GM18867 (cell line): ENCODE results near the gene PTPRD.
"Not testable (repeated sequence)": the region's sequence is repeated elsewhere in the genome, so short reads cannot be mapped to it uniquely, and the experiment has no call there.

Experiments
- ATAC-seq: cut with Tn5 transposase; IDR thresholded peaks from one replicate; pipeline ENCODE4 v1.9.1; 2021; ENCODE audit warnings: mild to moderate bottlenecking, moderate library complexity; ENCODE audit not compliant: unreplicated experiment

Gene PTPRD

DNA sequence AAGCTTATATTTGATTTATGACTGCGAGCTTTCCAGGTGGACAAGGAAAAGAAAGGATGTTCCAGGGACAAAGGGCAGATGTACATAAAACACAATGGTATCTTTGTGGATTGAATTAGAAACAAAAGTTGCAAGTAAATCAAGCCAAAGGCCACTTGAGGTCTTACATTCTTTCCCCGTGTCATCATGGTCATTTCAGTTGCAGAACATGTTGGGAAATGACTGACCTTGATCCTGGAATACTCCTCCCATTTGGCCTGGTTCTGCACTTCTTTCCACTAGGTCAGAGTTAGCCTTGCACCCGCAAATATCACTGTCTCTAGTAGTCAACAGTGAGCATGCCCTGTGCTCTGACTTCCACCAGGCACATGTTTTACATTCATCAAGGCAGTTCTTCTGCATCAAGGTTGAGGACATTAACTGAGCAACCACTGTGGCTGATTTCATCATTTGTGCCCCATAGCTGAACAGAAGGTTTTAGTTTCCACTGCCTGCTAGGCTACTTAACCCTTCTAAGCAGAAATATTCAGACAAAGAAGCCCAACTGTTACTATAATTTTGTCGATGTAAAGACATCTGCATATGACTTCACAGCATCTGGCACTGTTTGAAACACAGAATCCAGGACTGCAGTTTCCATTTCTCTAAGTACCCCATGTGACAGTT is 1651.5 kb downstream of the PTPRD start:
- ATAC-seq: no peak

- no peak for ATAC-seq
Measured at GRCh38 chr9:8960254-8960653, 1652.5 kb downstream of the PTPRD start.

- ATAC-seq: no peak
Measured at GRCh38 chr9:8958358-8958757, 1654.4 kb downstream of the PTPRD start.

DNA sequence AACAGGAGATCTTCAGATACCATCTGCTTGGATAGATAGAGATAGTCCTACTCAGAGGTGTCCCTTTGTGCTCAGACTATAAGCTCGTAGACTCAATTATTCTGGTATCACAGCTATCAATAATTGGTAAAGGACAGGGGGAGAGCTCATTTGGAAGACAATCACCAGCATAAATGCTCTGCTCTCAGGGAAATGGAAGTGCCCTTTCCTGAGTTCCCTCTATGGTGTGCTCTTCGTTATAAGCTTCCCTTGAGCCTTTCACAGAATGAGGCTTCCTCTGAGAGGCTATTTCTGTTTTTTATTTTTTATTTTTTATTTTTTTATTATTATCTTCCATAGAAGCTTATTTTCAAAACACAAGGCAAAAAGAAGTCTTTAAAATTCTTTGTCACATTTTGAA is 1657.5 kb downstream of the PTPRD start:
- ATAC-seq: no peak

DNA sequence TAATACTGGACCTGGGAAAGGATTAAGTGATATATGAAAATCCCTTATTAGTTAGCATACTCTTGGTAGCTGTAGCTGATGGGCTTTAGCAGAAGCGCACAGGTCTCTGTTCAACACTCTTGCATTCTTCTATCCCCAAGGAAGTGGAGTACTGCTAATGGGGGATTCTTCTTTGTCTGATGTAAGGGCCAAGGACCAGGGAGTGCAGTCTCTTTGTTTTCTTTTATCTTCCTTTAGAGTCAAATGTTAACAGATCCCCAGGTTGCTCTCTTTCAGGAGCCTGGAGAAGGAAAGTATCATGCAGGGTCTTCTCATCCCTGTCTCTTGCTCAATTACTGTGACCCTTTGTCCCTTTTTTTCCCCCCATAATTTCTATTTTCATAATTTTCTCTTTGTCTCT is 1666.3 kb downstream of the PTPRD start:
- no peak for ATAC-seq

DNA sequence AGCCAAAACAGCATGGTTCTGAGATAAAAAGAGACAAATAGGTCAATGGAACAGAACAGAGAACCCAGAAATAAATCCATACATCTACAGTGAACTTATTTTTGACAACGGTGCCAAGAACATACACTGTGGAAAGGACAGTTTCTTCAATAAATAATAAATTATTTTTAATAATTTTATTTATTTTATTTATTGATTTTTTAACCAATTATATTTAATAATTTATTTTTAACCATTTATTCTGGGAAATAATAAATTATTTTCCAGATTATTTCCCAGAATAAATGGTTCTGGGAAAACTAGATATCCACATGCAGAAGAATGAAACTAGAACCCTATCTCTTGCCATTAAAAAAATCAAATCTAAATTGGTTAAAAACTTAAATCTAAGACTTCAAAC is 1669.4 kb downstream of the PTPRD start:
- ATAC-seq: no peak

DNA sequence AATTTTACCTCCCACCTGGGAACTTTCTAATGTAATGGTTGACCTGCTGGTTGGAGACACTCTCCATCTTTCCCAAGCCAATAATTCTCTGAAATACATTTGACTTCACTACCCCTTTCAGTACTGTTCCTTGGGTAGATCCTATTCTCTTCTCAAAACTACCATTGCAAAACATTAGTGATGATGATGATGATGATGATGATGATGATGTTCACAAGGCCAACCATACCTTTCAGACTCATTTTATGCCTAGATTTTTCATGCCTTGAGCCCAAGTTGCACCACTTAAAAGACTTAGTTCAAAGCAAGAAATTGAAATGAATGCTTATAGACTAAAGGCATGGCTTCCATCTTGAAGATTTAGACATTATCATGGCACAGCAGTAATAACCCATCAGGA is 1672.2 kb downstream of the PTPRD start:
- ATAC-seq: no peak

- ATAC-seq: no peak
Measured at GRCh38 chr9:8926461-8926860, 1686.3 kb downstream of the PTPRD start.

DNA sequence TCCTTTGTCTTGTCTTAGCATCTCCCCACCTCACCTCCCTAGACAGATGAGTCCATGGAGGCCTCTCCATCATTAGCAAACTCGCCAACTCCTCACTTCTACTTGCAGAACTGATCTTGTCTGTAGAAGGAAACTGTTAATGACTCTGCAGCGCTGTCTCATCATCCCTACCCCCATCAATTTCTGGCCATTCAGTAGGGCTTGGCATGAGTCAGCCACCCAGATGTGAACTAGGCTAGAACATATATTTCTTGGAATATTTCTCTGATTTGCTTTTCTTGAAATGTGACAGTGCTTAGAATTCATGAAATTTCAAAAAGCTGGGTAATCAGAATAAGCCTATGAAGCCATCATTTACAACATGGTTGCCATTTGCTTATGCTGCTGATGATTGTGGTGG is 1688.2 kb downstream of the PTPRD start:
- no peak for ATAC-seq

GRCh38 chr9:8920478-8921183 is 1692.2 kb downstream of the PTPRD start:
- ATAC-seq: not testable (repeated sequence)

DNA sequence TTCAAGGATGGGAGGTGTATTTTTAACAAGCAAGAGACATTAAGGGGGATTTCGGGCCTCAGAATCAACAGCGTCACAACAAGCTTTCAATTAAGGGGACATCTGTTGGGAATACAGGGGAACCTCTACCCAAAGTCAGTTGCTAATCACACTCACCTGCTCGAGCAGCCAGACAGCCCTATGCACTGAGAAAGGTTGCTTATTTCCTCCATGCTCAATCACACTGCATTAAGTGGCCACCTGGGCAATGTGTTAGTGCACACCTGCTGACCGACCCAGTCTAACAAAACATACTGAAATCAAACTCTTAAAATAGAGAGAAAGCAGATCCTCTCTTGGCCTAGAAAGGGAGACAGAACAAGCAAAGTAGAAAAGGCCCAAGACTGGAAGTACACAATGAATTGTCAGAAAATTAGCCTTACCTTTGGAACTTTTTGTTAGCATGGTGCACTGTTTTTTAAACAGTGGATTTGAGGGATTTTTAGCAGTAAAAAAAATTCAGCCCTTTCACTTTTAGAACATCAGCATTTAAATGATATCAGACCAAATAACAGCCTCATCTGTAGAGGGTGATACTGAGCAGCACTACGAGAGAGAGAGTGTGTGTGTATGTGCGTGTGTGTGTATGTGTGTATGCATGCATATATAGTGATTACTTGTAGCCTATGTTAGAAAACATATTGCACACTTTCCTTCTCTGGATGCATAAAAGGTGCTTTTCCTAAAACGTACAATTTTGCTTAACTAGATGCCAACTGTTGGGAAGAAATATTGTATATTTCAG is 1694.7 kb downstream of the PTPRD start:
- ATAC-seq: no peak

GRCh38 chr9:8916771-8917170 is 1696.0 kb downstream of the PTPRD start:
- ATAC-seq: no peak

- ATAC-seq: no peak
Measured at GRCh38 chr9:8907868-8908267, 1704.9 kb downstream of the PTPRD start.

GRCh38 chr9:8905731-8906130 is 1707.1 kb downstream of the PTPRD start:
- ATAC-seq: no peak

DNA sequence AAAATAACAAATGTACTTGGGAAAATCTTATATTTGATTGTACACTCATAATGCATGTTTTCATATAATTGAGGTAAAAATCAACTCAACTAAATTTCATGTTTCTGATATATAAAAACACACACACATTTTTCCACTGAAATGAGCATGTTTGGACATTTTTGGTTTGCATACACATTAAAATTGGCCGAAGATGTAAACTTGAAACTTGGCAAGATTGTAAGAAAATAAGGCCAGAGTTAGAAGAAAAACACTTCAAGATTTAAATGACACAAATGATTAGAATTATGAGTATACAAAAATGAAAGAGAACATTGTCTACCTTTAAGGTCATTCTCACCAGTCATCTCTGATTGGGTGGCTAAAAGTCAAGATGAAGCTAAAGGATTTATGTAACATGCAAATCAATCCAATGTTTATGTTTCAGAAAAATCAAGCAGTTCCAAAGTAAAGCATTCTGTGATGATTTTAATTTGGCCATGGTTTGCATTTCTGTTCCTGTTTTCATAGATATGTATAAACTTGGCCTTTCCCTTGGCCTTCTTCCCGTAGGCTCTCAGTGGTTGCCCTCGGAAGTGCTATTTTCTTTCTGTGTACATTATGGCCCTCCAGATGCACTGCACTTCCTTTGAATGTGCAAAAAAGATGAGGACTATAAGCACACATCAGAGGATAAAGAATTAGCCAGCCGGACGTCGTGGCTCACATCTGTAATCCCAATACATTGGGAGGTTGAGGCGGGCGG is 1707.9 kb downstream of the PTPRD start:
- ATAC-seq: no peak

GRCh38 chr9:8903077-8903476 is 1709.7 kb downstream of the PTPRD start:
- ATAC-seq: no peak

DNA sequence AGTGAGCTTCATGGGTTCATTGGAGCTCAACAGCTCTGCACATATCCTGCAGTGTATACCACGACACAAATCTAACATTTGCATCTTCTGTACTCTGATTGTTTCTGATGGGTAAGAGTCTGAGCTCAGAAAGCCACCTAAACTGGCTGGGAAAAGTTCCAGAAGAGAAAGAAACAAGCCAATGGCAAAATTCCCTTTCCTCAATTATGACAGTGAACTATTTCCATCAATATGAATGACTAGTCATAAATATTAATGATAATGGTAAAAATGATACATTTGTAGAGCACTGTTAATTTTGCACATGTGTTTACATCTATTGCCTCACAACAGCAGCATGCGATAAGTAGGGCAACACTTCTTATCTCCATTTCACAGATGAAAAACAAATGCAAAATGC is 1711.7 kb downstream of the PTPRD start:
- no peak for ATAC-seq

GRCh38 chr9:8899511-8899910 is 1713.3 kb downstream of the PTPRD start:
- ATAC-seq: no peak

DNA sequence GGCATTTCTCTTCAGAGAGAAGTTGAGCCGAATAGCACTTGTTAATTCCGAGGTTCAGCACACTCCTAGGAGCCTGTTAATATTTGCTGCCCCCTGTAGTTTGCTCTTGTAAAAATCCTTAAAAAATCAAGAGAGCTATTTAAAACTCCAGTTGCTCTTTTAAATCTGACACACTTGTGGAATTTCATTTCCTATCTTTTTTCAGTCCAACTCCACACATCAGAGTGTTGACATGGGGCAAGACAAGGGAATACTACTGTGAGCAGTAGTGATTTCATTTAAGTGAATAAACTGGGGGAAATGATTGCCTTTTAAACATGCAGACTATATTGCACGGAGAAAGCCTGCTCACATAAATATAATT is 1717.0 kb downstream of the PTPRD start:
- no peak for ATAC-seq

DNA sequence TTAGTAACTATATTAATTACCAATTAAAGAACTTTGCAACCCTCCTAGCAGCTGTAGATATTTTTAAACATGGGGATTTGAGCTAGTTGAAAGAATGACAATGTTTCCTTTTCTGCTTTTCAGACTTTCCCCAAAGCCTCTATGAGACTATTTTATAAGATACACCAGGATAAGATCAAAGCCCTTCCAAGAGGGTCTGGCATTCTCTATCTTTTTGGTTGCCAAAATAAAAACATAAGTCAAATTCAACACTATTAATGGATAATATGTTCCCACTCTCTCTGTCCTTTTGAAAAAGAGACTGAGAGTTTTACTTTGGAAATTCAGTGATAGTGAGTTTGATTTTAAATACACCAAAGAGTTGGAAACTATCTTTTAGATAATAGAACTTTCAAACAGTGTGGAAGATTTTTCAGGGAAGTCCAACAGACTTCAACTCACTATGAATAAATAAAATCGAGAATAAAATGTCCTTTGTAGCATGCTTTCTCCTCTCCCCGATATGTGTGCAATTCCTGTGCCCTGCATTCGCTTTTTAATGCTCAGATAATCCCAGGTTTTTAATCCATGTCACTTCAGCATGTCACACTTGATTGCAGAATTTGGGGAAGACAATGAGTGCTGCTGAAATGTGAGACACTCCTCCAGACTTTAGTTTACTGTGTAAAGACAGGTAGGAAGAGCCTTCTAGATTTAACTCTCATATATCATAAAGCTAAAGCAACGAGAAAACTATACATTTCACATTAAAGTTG is 1717.5 kb downstream of the PTPRD start:
- ATAC-seq: no peak

DNA sequence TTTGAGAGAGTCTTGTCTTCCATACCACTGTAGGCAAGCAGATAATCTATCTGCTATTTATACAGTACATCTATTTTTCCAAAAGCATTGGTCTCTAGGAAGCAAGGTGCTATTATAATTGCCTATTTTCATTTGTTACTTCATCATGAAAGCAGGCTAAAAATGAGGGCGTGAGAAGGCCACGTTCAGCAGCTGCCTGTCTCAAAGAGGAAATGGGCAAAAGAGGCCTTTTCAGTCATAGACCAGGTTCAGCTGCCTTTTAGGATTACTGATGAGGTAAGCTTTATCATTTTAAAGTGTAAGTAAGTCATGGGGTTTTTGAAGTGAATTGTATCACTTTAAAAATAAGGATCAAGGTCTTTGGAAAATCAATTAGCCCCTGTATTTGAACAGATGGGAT is 1722.1 kb downstream of the PTPRD start:
- no peak for ATAC-seq
